Measurements from ENCODE around the gene QKI.

DNA sequence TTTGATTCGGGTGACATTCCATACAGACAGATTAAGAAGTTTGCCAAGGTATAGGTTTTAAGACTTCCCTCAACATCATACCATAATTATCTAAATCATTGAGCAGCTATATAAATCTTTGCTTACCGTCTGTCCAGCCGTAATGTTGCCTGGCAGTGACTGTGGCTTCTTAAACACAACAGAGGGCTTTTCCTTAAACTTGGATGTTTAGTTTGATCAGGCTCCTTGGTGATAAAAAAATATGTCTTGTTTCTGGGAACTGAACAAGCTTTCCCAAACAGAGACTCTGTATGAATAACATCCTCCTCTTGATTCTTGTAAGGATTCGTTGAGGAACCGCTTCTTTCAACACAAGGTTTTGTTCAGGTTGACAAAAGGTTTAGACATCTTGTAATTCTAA is 130.9 kb downstream of the QKI start:
- TF ChIP-seq EZH2 (IDR thresholded peaks at IDR 0.05; ENCODE audit: low read depth): no peak
- TF ChIP-seq, protein P1, sequence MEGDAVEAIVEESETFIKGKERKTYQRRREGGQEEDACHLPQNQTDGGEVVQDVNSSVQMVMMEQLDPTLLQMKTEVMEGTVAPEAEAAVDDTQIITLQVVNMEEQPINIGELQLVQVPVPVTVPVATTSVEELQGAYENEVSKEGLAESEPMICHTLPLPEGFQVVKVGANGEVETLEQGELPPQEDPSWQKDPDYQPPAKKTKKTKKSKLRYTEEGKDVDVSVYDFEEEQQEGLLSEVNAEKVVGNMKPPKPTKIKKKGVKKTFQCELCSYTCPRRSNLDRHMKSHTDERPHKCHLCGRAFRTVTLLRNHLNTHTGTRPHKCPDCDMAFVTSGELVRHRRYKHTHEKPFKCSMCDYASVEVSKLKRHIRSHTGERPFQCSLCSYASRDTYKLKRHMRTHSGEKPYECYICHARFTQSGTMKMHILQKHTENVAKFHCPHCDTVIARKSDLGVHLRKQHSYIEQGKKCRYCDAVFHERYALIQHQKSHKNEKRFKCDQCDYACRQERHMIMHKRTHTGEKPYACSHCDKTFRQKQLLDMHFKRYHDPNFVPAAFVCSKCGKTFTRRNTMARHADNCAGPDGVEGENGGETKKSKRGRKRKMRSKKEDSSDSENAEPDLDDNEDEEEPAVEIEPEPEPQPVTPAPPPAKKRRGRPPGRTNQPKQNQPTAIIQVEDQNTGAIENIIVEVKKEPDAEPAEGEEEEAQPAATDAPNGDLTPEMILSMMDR (conservative IDR thresholded peaks at IDR 0.05): no peak

Measured in PC-9 (cell line).